BJ (cell line): ENCODE measurements around the gene ABHD1. TPM values are rescaled to one million over a fixed set of nuclear protein-coding genes. Genes with fewer than 3 reads are reported as not detected.

Source experiments
- CTCF ChIA-PET: fragments of 350-600 bp; formaldehyde crosslinking; extraction: SDS; loops from one replicate; lab custom pipeline; 2021; ENCODE audit warnings: antibody characterized with exemption, inconsistent platforms; lab: Yijun Ruan, JAX
- POLR2A ChIA-PET: fragments of 300-600 bp; sonication (Branson Sonifier 250); formaldehyde crosslinking; extraction: SDS; loops from one replicate; lab custom pipeline; 2021; ENCODE audit warnings: antibody characterized with exemption; lab: Charles Lee
- DNase-seq: peaks from one replicate; pipeline ENCODE4 v3.0.0-alpha.2; 2011; ENCODE audit warnings: low read depth
- H3K27me3 ChIP-seq: 2 replicates; pipeline ENCODE4 v1.6.0; 2011; ENCODE audit warnings: low read length; ENCODE audit not compliant: control insufficient read depth, insufficient read depth
- H3K36me3 ChIP-seq: 2 replicates; pipeline ENCODE4 v1.5.1; 2011; ENCODE audit warnings: low read length; ENCODE audit not compliant: control insufficient read depth, insufficient read depth
- H3K4me3 ChIP-seq: 2 replicates; pipeline ENCODE4 v1.5.1; 2011; ENCODE audit warnings: low read depth, mild to moderate bottlenecking, control low read depth, low read length
- polyA plus RNA-seq: library from polyadenylated mRNA; depleted of rRNA; stranded (reverse); fragments of >200 nt; gene quantifications from 2 replicates; pipeline ENCODE4 v1.2.3, GENCODE V29; 2011
- TF ChIP-seq, protein P1 (sequence below): IDR thresholded peaks from 2 replicates; pipeline ENCODE4 v1.5.1; 2011; ENCODE audit warnings: low read depth, mild to moderate bottlenecking, control low read depth, inconsistent platforms, low read length, moderate library complexity; ENCODE audit not compliant: insufficient read depth

Gene ABHD1
- polyA plus RNA-seq, 1 experiment = not detected

- DNase-seq = no peak
- Histone ChIP-seq H3K27me3 (peaks cover 12% of the 10 kb centered on the region), H3K4me3 (no peak overlapping the region), H3K36me3 (no peaks in the 10 kb centered on the region)
- CTCF ChIA-PET = interaction anchor here (1.1 kb wide), 1 partner anchor 16 kb away, joined by 4 read pairs; no protein-coding TSS in a partner anchor
- TF ChIP-seq, protein P1, sequence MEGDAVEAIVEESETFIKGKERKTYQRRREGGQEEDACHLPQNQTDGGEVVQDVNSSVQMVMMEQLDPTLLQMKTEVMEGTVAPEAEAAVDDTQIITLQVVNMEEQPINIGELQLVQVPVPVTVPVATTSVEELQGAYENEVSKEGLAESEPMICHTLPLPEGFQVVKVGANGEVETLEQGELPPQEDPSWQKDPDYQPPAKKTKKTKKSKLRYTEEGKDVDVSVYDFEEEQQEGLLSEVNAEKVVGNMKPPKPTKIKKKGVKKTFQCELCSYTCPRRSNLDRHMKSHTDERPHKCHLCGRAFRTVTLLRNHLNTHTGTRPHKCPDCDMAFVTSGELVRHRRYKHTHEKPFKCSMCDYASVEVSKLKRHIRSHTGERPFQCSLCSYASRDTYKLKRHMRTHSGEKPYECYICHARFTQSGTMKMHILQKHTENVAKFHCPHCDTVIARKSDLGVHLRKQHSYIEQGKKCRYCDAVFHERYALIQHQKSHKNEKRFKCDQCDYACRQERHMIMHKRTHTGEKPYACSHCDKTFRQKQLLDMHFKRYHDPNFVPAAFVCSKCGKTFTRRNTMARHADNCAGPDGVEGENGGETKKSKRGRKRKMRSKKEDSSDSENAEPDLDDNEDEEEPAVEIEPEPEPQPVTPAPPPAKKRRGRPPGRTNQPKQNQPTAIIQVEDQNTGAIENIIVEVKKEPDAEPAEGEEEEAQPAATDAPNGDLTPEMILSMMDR = no peak
- POLR2A ChIA-PET = interaction anchor here (0.5 kb wide), 1 partner anchor 112 kb away, joined by 3 read pairs; no protein-coding TSS in a partner anchor
Measured at GRCh38 chr2:27154488-27154887, 30.9 kb downstream of the ABHD1 start.

DNA sequence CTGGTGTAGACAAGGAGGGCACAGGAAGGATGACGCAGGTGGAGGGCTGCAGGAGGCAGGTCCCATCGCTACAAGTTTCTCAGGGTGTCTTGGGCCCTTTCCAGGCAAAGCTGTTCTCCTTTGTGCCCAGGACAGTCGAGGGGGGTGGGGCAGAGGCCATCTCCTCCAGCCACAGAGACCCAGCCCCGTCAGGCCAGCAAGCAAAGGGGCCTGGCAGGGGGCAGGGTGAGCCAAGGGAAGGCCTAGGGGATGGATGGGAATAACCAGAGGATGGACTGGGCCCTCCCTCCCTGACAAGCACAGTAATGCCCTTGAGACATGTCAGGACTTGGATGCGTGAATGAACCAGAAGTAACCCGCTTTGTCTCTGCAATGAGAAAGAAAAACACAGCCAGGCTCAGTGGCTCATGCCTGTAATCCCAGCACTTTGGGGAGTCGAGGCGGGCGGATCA lies 31.5 kb downstream of the ABHD1 start:
- TF ChIP-seq, protein P1 = no peak
- no peak for DNase-seq
- Histone ChIP-seq H3K27me3 (peaks cover 12% of the 10 kb centered on the region), H3K36me3 (no peaks in the 10 kb centered on the region), H3K4me3 (no peak overlapping the region)
- ChIA-PET CTCF (interaction anchor here (1.1 kb wide), 1 partner anchor 15 kb away, joined by 4 read pairs; no protein-coding TSS in a partner anchor), POLR2A (no interaction called here)

DNA sequence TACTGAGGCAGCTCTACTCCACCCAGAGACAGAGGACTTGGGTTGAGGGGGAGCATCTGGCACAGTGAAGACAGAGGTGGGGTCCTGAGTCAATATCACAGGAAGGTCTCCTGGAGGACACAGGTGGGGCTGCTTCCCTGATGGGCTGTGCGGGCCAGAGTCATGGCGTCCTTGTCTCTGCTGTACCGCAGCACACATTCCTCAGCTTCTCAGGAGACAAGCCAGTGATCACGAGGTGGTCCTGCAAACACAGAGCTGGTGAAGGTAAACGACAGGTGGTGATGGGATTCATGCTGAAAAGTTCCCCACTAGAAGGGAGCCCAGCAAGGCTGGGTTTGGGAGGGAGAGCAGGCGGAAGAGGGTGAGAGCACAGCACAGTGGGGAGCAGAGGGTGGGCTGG lies 34.9 kb downstream of the ABHD1 start:
- no peak overlapping the region for H3K4me3 ChIP-seq
- POLR2A ChIA-PET = no interaction called here
- TF ChIP-seq, protein P1 = no peak
- CTCF ChIA-PET = interaction anchor here (1.3 to 1.6 kb wide), 3 partner anchors 11 to 13 kb away, joined by 4 to 8 read pairs (median 7); no protein-coding TSS in a partner anchor
- no peak for DNase-seq
- H3K27me3 ChIP-seq = peaks cover 3% of the 10 kb centered on the region; the same call in 1 of the 2 replicates
- H3K36me3 ChIP-seq = no peaks in the 10 kb centered on the region

GRCh38 chr2:27159271-27159670 lies 35.7 kb downstream of the ABHD1 start:
- ChIA-PET CTCF (interaction anchor here (0.6 to 1.6 kb wide), 2 partner anchors 11 to 216 kb away, joined by 3 to 7 read pairs; no protein-coding TSS in a partner anchor), POLR2A (no interaction called here)
- H3K36me3 ChIP-seq = no peaks in the 10 kb centered on the region
- DNase-seq = no peak
- TF ChIP-seq, protein P1 = no peak
- H3K4me3 ChIP-seq = no peak overlapping the region
- H3K27me3 ChIP-seq = peaks cover 3% of the 10 kb centered on the region; the same call in 1 of the 2 replicates

GRCh38 chr2:27160191-27160590 lies 36.6 kb downstream of the ABHD1 start:
- no peak for DNase-seq
- ChIA-PET CTCF (interaction anchor here (1.0 to 1.1 kb wide), 2 partner anchors 10 to 24 kb away, joined by 3 read pairs; no protein-coding TSS in a partner anchor), POLR2A (no interaction called here)
- H3K36me3 ChIP-seq = no peaks in the 10 kb centered on the region
- H3K4me3 ChIP-seq = no peak overlapping the region
- peaks cover 3% of the 10 kb centered on the region; the same call in 1 of the 2 replicates for H3K27me3 ChIP-seq
- TF ChIP-seq, protein P1 = no peak
